NB4 (cell line): ENCODE results near the gene METTL22.

ENCODE experiments used
- DNase-seq: peaks from one replicate; pipeline ENCODE4 v3.0.0; 2010; ENCODE audit warnings: low read depth
- H3K4me3 ChIP-seq: one replicate; pipeline ENCODE4 v1.5.1; 2011; ENCODE audit warnings: mild to moderate bottlenecking, low read depth, low read length, moderate library complexity
- CTCF ChIP-seq: IDR thresholded peaks from one replicate; pipeline ENCODE4 v1.5.1; 2012; ENCODE audit warnings: low read depth, low read length
- MAX ChIP-seq: IDR thresholded peaks from 2 replicates; pipeline ENCODE4 v1.6.1; 2011; ENCODE audit warnings: low read depth, low read length
- MYC ChIP-seq: IDR thresholded peaks from 2 replicates; pipeline ENCODE4 v1.6.1; 2011; ENCODE audit warnings: low read depth, low read length
- POLR2A ChIP-seq: IDR thresholded peaks from 2 replicates; pipeline ENCODE4 v1.6.1; 2011; ENCODE audit warnings: mild to moderate bottlenecking; ENCODE audit not compliant: insufficient read length; ENCODE audit errors: extremely low read depth

The METTL22 gene

GRCh38 chr16:8605554-8605953 is 15.9 kb upstream of the METTL22 start:
- TF ChIP-seq CTCF, result no peak
- TF ChIP-seq MAX, result no peak
- no peak for TF ChIP-seq MYC
- no peak for TF ChIP-seq POLR2A
- DNase-seq, result no peak
- no peak overlapping the region for H3K4me3 ChIP-seq

GRCh38 chr16:8607214-8607613 is 14.3 kb upstream of the METTL22 start:
- TF ChIP-seq POLR2A (no peak), MAX (no peak), MYC (no peak), CTCF (no peak)
- H3K4me3 ChIP-seq, result no peak overlapping the region
- no peak for DNase-seq

GRCh38 chr16:8611122-8611521 is 10.4 kb upstream of the METTL22 start:
- no peak for DNase-seq
- no peak for TF ChIP-seq MYC
- no peak for TF ChIP-seq CTCF
- TF ChIP-seq POLR2A, result no peak
- TF ChIP-seq MAX, result no peak
- no peak overlapping the region for H3K4me3 ChIP-seq

- no peak for TF ChIP-seq MYC
- no peak for TF ChIP-seq CTCF
- TF ChIP-seq POLR2A, result no peak
- no peak for TF ChIP-seq MAX
- DNase-seq, result no peak
- H3K4me3 ChIP-seq, result no peak overlapping the region
Measured at GRCh38 chr16:8611886-8612600, 9.5 kb upstream of the METTL22 start.

- TF ChIP-seq MYC (no peak), POLR2A (no peak), MAX (no peak), CTCF (no peak)
- DNase-seq, result no peak
- no peak overlapping the region for H3K4me3 ChIP-seq
Measured at GRCh38 chr16:8614435-8615029, 7.0 kb upstream of the METTL22 start.
